GM21528 (cell line): ENCODE data around the gene BATF2.

Experiments used
- ATAC-seq: cut with Tn5 transposase; IDR thresholded peaks from one replicate; pipeline ENCODE4 v1.9.1; 2021; ENCODE audit warnings: mild to moderate bottlenecking, moderate library complexity; ENCODE audit not compliant: unreplicated experiment, low FRiP score

Gene BATF2

GRCh38 chr11:64970731-64971151, 26.0 kb downstream of the BATF2 start:
- ATAC-seq, result no peak

GRCh38 chr11:64969209-64969608, 27.6 kb downstream of the BATF2 start:
- ATAC-seq, result no peak

GRCh38 chr11:64967375-64967774, 29.4 kb downstream of the BATF2 start:
- no peak for ATAC-seq

GRCh38 chr11:64963072-64963631, 33.6 kb downstream of the BATF2 start:
- ATAC-seq, result no peak

GRCh38 chr11:64960719-64961118, 36.1 kb downstream of the BATF2 start:
- ATAC-seq, result no peak

GRCh38 chr11:64959498-64959897, 37.3 kb downstream of the BATF2 start:
- no peak for ATAC-seq

- ATAC-seq, result no peak
Observed at GRCh38 chr11:64954201-64954600, 42.6 kb downstream of the BATF2 start.

GRCh38 chr11:64951529-64951928, 45.2 kb downstream of the BATF2 start:
- no peak for ATAC-seq

GRCh38 chr11:64947208-64947814, 49.5 kb downstream of the BATF2 start:
- no peak for ATAC-seq
